Measurements from ENCODE around the gene NOTUM.
A peak's percentile ranks its signal among the peaks of the same experiment; 100 is the strongest.

The NOTUM gene

GRCh38 chr17:81940538-81941483 is 20.2 kb downstream of the NOTUM start:
- TF ChIP-seq ZNF610 (tag by site-specific recombination; IDR thresholded peaks at IDR 0.05; ENCODE audit: borderline replicate concordance) (no peak), ZNF37A (tag by site-specific recombination; IDR thresholded peaks at IDR 0.05) (no peak), GLIS2 (tag by site-specific recombination; IDR thresholded peaks at IDR 0.05) (no peak), ZNF211 (tag by site-specific recombination; IDR thresholded peaks at IDR 0.05; ENCODE audit: low read depth) (no peak), ZSCAN18 (tag by site-specific recombination; IDR thresholded peaks at IDR 0.05) (no peak), GLI2 (tag by site-specific recombination; IDR thresholded peaks at IDR 0.05; ENCODE audit: borderline replicate concordance, low read depth) (no peak), PRDM6 (tag by site-specific recombination; IDR thresholded peaks at IDR 0.05) (no peak), ZNF623 (tag by site-specific recombination; IDR thresholded peaks at IDR 0.05) (no peak)
- Histone ChIP-seq H3K4me1 (ENCODE audit: control insufficient read depth, insufficient read depth, low read length) (peaks cover 2% of the 10 kb centered on the region; the same call in 1 of the 2 replicates), H3K36me3 (ENCODE audit: control insufficient read depth in 2 of 2, insufficient read depth in 1 of 2, low read length in 2 of 2) (no peaks in the 10 kb centered on the region), H3K9me3 (ENCODE audit: control insufficient read depth, insufficient read depth, low read depth, low read length) (no peaks in the 10 kb centered on the region), H3K27ac (ENCODE audit: extremely low read depth, low read depth, low read length) (no peak overlapping the region), H3K4me3 (ENCODE audit: low read depth, low read length) (no peak overlapping the region)
- ChIA-PET POLR2A (interaction anchor here (0.5 to 1.0 kb wide), 2 partner anchors 13 to 15 kb away, joined by 3 read pairs; partner anchors contain the start of gene MAFG), CTCF (interaction anchor here (1.0 kb wide), 1 partner anchor 19 kb away, joined by 4 read pairs; no protein-coding TSS in a partner anchor)

- peaks cover 0 to 5% of the 10 kb centered on the region in 2 experiments; a peak in 1 of 3 replicates for H3K36me3 ChIP-seq (ENCODE audit: control insufficient read depth in 2 of 2, insufficient read depth in 1 of 2, low read length in 2 of 2)
- no peak overlapping the region for H3K27ac ChIP-seq (ENCODE audit: extremely low read depth, low read depth, low read length)
- TF ChIP-seq ZFHX2 (tag by site-specific recombination; conservative IDR thresholded peaks at IDR 0.05) (peak; percentile 74), ZNF394 (tag by site-specific recombination; IDR thresholded peaks at IDR 0.05; ENCODE audit: borderline replicate concordance) (peak; percentile 59; the same call in 1 of the 2 replicates), ZNF341 (tag by site-specific recombination; IDR thresholded peaks at IDR 0.05; ENCODE audit: low read depth) (peak; percentile 25; the same call in 1 of the 2 replicates), ZNF274 (IDR thresholded peaks at IDR 0.05; ENCODE audit: low read length) (no peak), ZNF274 (tag by site-specific recombination; IDR thresholded peaks at IDR 0.05; ENCODE audit: borderline replicate concordance) (no peak), EGR2 (tag by site-specific recombination; IDR thresholded peaks at IDR 0.05; ENCODE audit: low read depth) (peak; percentile 69), ZNF449 (tag by site-specific recombination; IDR thresholded peaks at IDR 0.05) (no peak), ZNF530 (tag by site-specific recombination; IDR thresholded peaks at IDR 0.05; ENCODE audit: low read depth) (no peak), ZNF214 (tag by site-specific recombination; IDR thresholded peaks at IDR 0.05; ENCODE audit: borderline replicate concordance) (no peak)
- ChIA-PET CTCF (interaction anchor here (1.0 kb wide), 1 partner anchor 19 kb away, joined by 4 read pairs; no protein-coding TSS in a partner anchor), POLR2A (interaction anchor here (1.0 kb wide), 1 partner anchor 12 kb away, joined by 3 read pairs; the partner anchor contains the start of gene MAFG)
- no peaks in the 10 kb centered on the region for H3K9me3 ChIP-seq (ENCODE audit: control insufficient read depth, insufficient read depth, low read depth, low read length)
- H3K4me1 ChIP-seq (ENCODE audit: control insufficient read depth, insufficient read depth, low read length): peaks cover 2% of the 10 kb centered on the region; the same call in 1 of the 2 replicates
- H3K4me3 ChIP-seq (ENCODE audit: low read depth, low read length): no peak overlapping the region
These were observed 21.1 kb downstream of the NOTUM start for GRCh38 chr17:81939881-81940385.

Data from HEK293 (cell line).